Neural progenitor cell (in vitro differentiated cells): ENCODE results near the gene C16orf46. TPM values are rescaled to one million over a fixed set of nuclear protein-coding genes. Genes with fewer than 3 reads are reported as not detected.

Experiments
- DNase-seq: peaks from one replicate; pipeline ENCODE4 v3.0.0-alpha.2; 2016; ENCODE audit warnings: low spot score
- H2AFZ ChIP-seq: fragments of 200-600 bp; sonication (generic); replicated peaks from 2 replicates; pipeline ENCODE4 v1.6.1; 2016; ENCODE audit warnings: antibody characterized with exemption
- H3F3A ChIP-seq: fragments of 200-600 bp; sonication (generic); 2 replicates; pipeline ENCODE4 v1.6.1; 2016; ENCODE audit warnings: antibody characterized with exemption, low read depth
- H3K27ac ChIP-seq: fragments of 200-600 bp; sonication (generic); 2 replicates; pipeline ENCODE4 v1.5.1; 2016; ENCODE audit warnings: mild to moderate bottlenecking
- H3K27me3 ChIP-seq: fragments of 200-600 bp; sonication (generic); 2 replicates; pipeline ENCODE4 v1.6.1; 2016; ENCODE audit warnings: mild to moderate bottlenecking, moderate library complexity
- H3K36me3 ChIP-seq: fragments of 200-600 bp; sonication (generic); 2 replicates; pipeline ENCODE4 v1.5.1; 2016
- H3K4me1 ChIP-seq: fragments of 200-600 bp; sonication (generic); 2 replicates; pipeline ENCODE4 v1.6.1; 2016; ENCODE audit warnings: mixed run types
- H3K4me2 ChIP-seq: fragments of 200-600 bp; sonication (generic); 2 replicates; pipeline ENCODE4 v1.6.1; 2016
- H3K4me3 ChIP-seq: fragments of 200-600 bp; sonication (generic); 2 replicates; pipeline ENCODE4 v1.5.1; 2016
- H3K79me2 ChIP-seq: fragments of 200-600 bp; sonication (generic); 2 replicates; pipeline ENCODE4 v1.6.1; 2016; ENCODE audit warnings: low read depth
- H3K9ac ChIP-seq: fragments of 200-600 bp; sonication (generic); 2 replicates; pipeline ENCODE4 v1.6.1; 2016
- H3K9me3 ChIP-seq: fragments of 200-600 bp; sonication (generic); 2 replicates; pipeline ENCODE4 v1.5.1; 2016; ENCODE audit warnings: low read depth
- H4K20me1 ChIP-seq: fragments of 200-600 bp; sonication (generic); 2 replicates; pipeline ENCODE4 v1.6.1; 2016; ENCODE audit warnings: low read depth
- H3K27ac Mint-ChIP-seq: 3 replicates; pipeline ENCODE4 v1.8.0; 2021; ENCODE audit warnings: mixed read lengths
- H3K27me3 Mint-ChIP-seq: 2 replicates; pipeline ENCODE4 v1.8.0; 2022; ENCODE audit warnings: low read depth, mild to moderate bottlenecking, inconsistent platforms, moderate library complexity, mixed read lengths; ENCODE audit not compliant: insufficient read depth
- H3K36me3 Mint-ChIP-seq: 3 replicates; pipeline ENCODE4 v1.8.0; 2021; ENCODE audit warnings: mixed read lengths
- H3K4me1 Mint-ChIP-seq: 3 replicates; pipeline ENCODE4 v1.8.0; 2021; ENCODE audit warnings: mixed read lengths
- H3K4me3 Mint-ChIP-seq: 3 replicates; pipeline ENCODE4 v1.8.0; 2021; ENCODE audit warnings: mild to moderate bottlenecking, moderate library complexity, mixed read lengths
- H3K9me3 Mint-ChIP-seq: 3 replicates; pipeline ENCODE4 v1.8.0; 2020; ENCODE audit warnings: mixed read lengths
- CTCF ChIP-seq: fragments of 200-600 bp; sonication (generic); IDR thresholded peaks from 2 replicates; pipeline ENCODE4 v1.5.1; 2017; ENCODE audit warnings: antibody characterized with exemption, mild to moderate bottlenecking
- EZH2 ChIP-seq: fragments of 200-600 bp; sonication (generic); IDR thresholded peaks from 2 replicates; pipeline ENCODE4 v1.6.1; 2017; ENCODE audit warnings: antibody characterized with exemption, mild to moderate bottlenecking, moderate library complexity
- EZH2phosphoT487 ChIP-seq: fragments of 200-600 bp; sonication (generic); IDR thresholded peaks from 2 replicates; pipeline ENCODE4 v1.6.1; 2017; ENCODE audit warnings: antibody characterized with exemption
- total RNA-seq: library from RNA; depleted of rRNA; stranded (reverse); fragments of >200 nt; gene quantifications from 2 replicates; pipeline ENCODE4 v1.2.3, GENCODE V29; 2015; ENCODE audit warnings: low replicate concordance

Gene C16orf46
- total RNA-seq, 1 donor from 2014 or later = 1.7 TPM

DNA sequence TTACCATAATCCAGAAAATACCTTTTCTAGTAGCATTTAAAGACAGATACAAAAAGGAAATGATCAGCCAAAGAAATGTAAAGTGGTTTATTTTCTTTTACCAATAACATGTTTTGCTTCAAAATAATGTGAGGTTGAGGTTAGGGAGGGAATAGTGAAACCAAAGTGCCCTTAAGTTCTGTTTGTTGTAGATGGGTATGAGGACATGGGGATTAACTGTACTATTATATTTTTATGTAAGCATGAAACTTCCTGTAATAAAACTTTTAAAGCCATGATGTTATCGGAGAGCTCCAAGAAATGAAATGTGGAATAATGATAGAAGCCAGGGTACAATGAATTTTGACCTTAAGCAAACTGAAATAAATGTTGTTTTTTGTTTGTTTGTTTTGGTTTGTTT lies 9.9 kb downstream of the C16orf46 start:
- TF ChIP-seq EZH2 (no peak), CTCF (no peak), EZH2phosphoT487 (no peak)
- H3K4me1 Mint-ChIP-seq = peaks cover 18% of the 10 kb centered on the region
- Histone ChIP-seq H3K9me3 (no peaks in the 10 kb centered on the region), H3K79me2 (no peaks in the 10 kb centered on the region), H3K4me2 (no peak overlapping the region), H3K4me3 (no peak overlapping the region), H3K9ac (no peak overlapping the region), H2AFZ (no peak overlapping the region), H3K27ac (no peak overlapping the region), H4K20me1 (no peaks in the 10 kb centered on the region), H3F3A (no peaks in the 10 kb centered on the region), H3K36me3 (no peaks in the 10 kb centered on the region), H3K27me3 (no peaks in the 10 kb centered on the region), H3K4me1 (no peaks in the 10 kb centered on the region)
- DNase-seq = no peak
- H3K9me3 Mint-ChIP-seq = no peaks in the 10 kb centered on the region
- peaks cover 6% of the 10 kb centered on the region for H3K36me3 Mint-ChIP-seq
- no peak overlapping the region for H3K4me3 Mint-ChIP-seq
- no peaks in the 10 kb centered on the region for H3K27me3 Mint-ChIP-seq
- no peak overlapping the region for H3K27ac Mint-ChIP-seq

DNA sequence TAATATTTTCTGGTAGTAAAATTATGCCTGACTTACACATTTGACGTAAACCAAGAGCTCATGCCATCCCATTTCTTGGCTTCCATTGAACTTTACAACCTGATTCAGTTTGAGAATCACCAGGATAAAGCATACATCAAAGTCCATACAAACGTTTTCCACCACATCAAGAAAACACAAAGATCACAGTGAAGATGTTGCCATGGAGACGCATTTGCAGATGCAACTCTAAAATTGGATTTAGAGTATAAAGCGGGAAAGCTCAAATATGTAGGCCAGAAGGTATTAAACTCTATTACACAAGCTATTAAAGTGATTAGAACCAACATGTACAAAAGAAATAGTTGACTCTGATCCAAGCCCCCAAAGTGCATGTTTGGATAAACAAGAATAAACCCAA lies 10.4 kb downstream of the C16orf46 start:
- Histone ChIP-seq H3K27me3 (no peaks in the 10 kb centered on the region), H3K36me3 (no peaks in the 10 kb centered on the region), H2AFZ (no peak overlapping the region), H3K79me2 (no peaks in the 10 kb centered on the region), H3F3A (no peaks in the 10 kb centered on the region), H3K9ac (no peak overlapping the region), H3K4me2 (no peak overlapping the region), H4K20me1 (no peaks in the 10 kb centered on the region), H3K4me3 (no peak overlapping the region), H3K4me1 (peaks cover 2% of the 10 kb centered on the region), H3K27ac (no peak overlapping the region), H3K9me3 (no peaks in the 10 kb centered on the region)
- H3K27me3 Mint-ChIP-seq = no peaks in the 10 kb centered on the region
- H3K4me3 Mint-ChIP-seq = no peak overlapping the region
- no peaks in the 10 kb centered on the region for H3K9me3 Mint-ChIP-seq
- no peak for DNase-seq
- peak overlapping the region; percentile 92 for H3K27ac Mint-ChIP-seq
- peaks cover 6% of the 10 kb centered on the region for H3K36me3 Mint-ChIP-seq
- TF ChIP-seq EZH2 = no peak
- peaks cover 17% of the 10 kb centered on the region for H3K4me1 Mint-ChIP-seq

DNA sequence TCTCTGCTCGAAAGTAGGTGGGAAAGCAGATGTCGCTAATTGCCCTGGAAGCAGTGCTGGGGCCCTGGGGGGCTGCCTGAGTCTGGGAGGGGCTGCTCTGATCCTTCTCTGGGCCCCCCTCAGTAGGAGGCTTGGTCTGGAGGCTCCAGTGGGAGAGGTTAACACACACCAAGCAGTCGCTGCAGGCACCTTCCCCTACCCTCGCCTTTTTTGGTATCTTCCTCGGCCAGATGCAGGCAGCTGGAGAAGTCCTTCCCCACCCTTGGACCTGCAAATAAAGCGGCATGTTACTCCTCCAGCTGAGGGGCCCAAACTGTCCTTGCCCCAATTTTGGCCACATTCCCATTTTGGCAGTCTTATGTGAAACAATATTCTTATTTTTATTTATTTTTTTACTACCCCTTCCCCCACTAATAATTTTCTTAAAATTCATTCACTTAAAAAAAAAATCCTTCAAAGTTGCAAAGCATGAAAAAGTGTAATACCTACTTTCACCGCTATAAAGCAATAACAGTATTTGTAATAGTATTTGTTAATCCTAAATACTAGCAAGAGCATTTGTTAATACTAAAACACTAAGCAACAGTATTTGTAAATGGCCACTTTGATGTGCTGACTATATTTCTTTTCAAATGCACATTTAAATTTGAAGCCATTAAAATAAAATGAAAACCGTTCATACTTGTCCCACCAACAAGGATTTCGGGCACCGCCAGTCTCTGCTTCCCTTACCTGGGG lies 15.0 kb downstream of the C16orf46 start:
- Histone ChIP-seq H3F3A (no peaks in the 10 kb centered on the region), H3K79me2 (no peaks in the 10 kb centered on the region), H3K27me3 (no peaks in the 10 kb centered on the region), H4K20me1 (no peaks in the 10 kb centered on the region), H3K9ac (no peak overlapping the region), H3K36me3 (no peaks in the 10 kb centered on the region), H3K9me3 (no peaks in the 10 kb centered on the region), H3K4me3 (no peak overlapping the region), H2AFZ (peak overlapping the region; percentile 34), H3K27ac (peak overlapping the region; percentile 17), H3K4me2 (no peak overlapping the region), H3K4me1 (peaks cover 14% of the 10 kb centered on the region)
- no peak overlapping the region for H3K4me3 Mint-ChIP-seq
- H3K27ac Mint-ChIP-seq = no peak overlapping the region
- H3K4me1 Mint-ChIP-seq = peaks cover 26% of the 10 kb centered on the region
- DNase-seq = no peak
- H3K36me3 Mint-ChIP-seq = peaks cover 6% of the 10 kb centered on the region
- no peaks in the 10 kb centered on the region for H3K27me3 Mint-ChIP-seq
- no peaks in the 10 kb centered on the region for H3K9me3 Mint-ChIP-seq
- TF ChIP-seq EZH2phosphoT487 (no peak), EZH2 (no peak), CTCF (no peak)

- peaks cover 18% of the 10 kb centered on the region for H3K4me1 Mint-ChIP-seq
- Histone ChIP-seq H3K36me3 (no peaks in the 10 kb centered on the region), H3K27ac (peak overlapping the region; percentile 17), H3K4me2 (no peak overlapping the region), H3K27me3 (no peaks in the 10 kb centered on the region), H3K9ac (no peak overlapping the region), H3K9me3 (no peaks in the 10 kb centered on the region), H3K4me3 (no peak overlapping the region), H3F3A (no peaks in the 10 kb centered on the region), H4K20me1 (no peaks in the 10 kb centered on the region), H3K4me1 (peaks cover 14% of the 10 kb centered on the region), H3K79me2 (no peaks in the 10 kb centered on the region), H2AFZ (no peak overlapping the region)
- no peaks in the 10 kb centered on the region for H3K9me3 Mint-ChIP-seq
- H3K27ac Mint-ChIP-seq = no peak overlapping the region
- no peaks in the 10 kb centered on the region for H3K27me3 Mint-ChIP-seq
- peaks cover 4% of the 10 kb centered on the region for H3K36me3 Mint-ChIP-seq
- no peak overlapping the region for H3K4me3 Mint-ChIP-seq
- TF ChIP-seq CTCF = no peak
- no peak for TF ChIP-seq EZH2phosphoT487
- DNase-seq = no peak
Observed at GRCh38 chr16:81061307-81061640, 15.8 kb downstream of the C16orf46 start.
